ENCODE results near the gene ITPKC. TPM values are rescaled to one million over a fixed set of nuclear protein-coding genes. Genes with fewer than 3 reads are reported as not detected.

The ITPKC gene
- total RNA-seq, 1 donor from 2014 or later: 19.7 TPM

DNA sequence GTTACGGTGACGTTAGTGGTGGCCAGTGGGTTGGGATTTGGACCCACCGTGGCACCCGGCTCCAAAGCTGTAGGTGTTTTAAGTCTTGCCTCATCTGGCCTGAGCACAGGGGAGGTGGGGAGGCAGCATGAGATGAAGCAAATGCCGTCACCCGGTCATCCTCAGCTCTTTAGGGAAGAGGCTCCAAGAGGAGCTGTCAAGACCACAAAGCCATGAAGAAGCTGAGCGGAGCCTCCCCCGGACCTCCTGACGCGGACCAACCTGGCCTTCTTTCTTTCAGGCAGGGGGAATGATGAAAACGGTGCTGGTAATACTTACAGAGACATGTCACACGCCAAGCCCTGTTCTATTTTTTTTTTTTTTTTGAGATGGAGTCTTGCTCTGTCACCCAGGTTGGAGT is 26.0 kb downstream of the ITPKC start:
- no peaks in the 10 kb centered on the region for H3K9me3 Mint-ChIP-seq (ENCODE audit: unreplicated experiment)
- Histone ChIP-seq H3K27ac (ENCODE audit: low read depth, low read length) (no peak overlapping the region), H3K9me3 (ENCODE audit: insufficient read depth, low read depth, low read length) (no peaks in the 10 kb centered on the region), H4K20me1 (ENCODE audit: insufficient read depth, low read length) (no peaks in the 10 kb centered on the region), H3K79me2 (ENCODE audit: insufficient read depth, low read length) (no peaks in the 10 kb centered on the region), H3K27me3 (ENCODE audit: insufficient read depth, low read length) (no peaks in the 10 kb centered on the region), H2AFZ (ENCODE audit: low read depth, low read length) (no peak overlapping the region), H3K4me3 (ENCODE audit: insufficient read depth, low read depth, low read length) (no peak overlapping the region), H3K36me3 (ENCODE audit: insufficient read depth, low read length) (peaks cover 7% of the 10 kb centered on the region), H3K9ac (ENCODE audit: low read length) (no peak overlapping the region), H3K4me1 (ENCODE audit: insufficient read depth, low read length) (peaks cover 8% of the 10 kb centered on the region), H3K4me2 (ENCODE audit: low read length) (no peak overlapping the region)
- DNase-seq (ENCODE audit: low read depth) (no peak), FAIRE-seq (no peak)
- no peaks in the 10 kb centered on the region for H3K27me3 Mint-ChIP-seq (ENCODE audit: low read depth, unreplicated experiment)
- TF ChIP-seq, protein P1, sequence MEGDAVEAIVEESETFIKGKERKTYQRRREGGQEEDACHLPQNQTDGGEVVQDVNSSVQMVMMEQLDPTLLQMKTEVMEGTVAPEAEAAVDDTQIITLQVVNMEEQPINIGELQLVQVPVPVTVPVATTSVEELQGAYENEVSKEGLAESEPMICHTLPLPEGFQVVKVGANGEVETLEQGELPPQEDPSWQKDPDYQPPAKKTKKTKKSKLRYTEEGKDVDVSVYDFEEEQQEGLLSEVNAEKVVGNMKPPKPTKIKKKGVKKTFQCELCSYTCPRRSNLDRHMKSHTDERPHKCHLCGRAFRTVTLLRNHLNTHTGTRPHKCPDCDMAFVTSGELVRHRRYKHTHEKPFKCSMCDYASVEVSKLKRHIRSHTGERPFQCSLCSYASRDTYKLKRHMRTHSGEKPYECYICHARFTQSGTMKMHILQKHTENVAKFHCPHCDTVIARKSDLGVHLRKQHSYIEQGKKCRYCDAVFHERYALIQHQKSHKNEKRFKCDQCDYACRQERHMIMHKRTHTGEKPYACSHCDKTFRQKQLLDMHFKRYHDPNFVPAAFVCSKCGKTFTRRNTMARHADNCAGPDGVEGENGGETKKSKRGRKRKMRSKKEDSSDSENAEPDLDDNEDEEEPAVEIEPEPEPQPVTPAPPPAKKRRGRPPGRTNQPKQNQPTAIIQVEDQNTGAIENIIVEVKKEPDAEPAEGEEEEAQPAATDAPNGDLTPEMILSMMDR (IDR thresholded peaks at IDR 0.05; ENCODE audit: insufficient read depth, low read depth, low read length): no peak
- no peak for TF ChIP-seq EZH2 (IDR thresholded peaks at IDR 0.05; ENCODE audit: insufficient read depth, low read length)
- peaks cover 18% of the 10 kb centered on the region for H3K36me3 Mint-ChIP-seq (ENCODE audit: low read depth, unreplicated experiment)
- H3K4me3 Mint-ChIP-seq (ENCODE audit: unreplicated experiment): no peak overlapping the region
- H3K4me1 Mint-ChIP-seq (ENCODE audit: low read depth, unreplicated experiment): peaks cover 10% of the 10 kb centered on the region
- H3K27ac Mint-ChIP-seq (ENCODE audit: unreplicated experiment): no peak overlapping the region

DNA sequence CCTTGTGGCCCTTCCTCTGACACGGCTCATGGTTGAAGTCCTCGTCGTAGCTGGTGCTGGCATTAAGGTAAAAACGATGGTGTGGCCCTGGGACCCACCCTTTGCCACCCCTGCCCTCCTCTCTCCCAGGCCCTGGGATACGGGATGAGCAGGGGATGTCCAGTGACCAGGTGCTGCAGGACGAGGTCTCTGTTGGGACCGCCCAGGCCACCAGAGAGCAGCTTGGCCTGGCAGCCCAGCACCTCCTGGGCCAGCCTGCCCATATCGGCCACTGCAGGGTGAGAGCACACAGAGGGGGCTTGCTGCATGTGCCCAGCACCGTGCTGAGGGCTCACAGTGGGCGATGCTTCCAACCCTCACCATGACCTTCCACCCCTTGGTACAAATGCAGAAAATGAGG is 27.0 kb downstream of the ITPKC start:
- no peaks in the 10 kb centered on the region for H4K20me1 ChIP-seq (ENCODE audit: insufficient read depth, low read length)
- no peak overlapping the region for H3K4me2 ChIP-seq (ENCODE audit: low read length)
- H3K4me3 Mint-ChIP-seq (ENCODE audit: unreplicated experiment): peak overlapping the region; percentile 57
- no peaks in the 10 kb centered on the region for H3K79me2 ChIP-seq (ENCODE audit: insufficient read depth, low read length)
- FAIRE-seq (no peak), DNase-seq (ENCODE audit: low read depth) (no peak)
- no peaks in the 10 kb centered on the region for H3K9me3 Mint-ChIP-seq (ENCODE audit: unreplicated experiment)
- no peaks in the 10 kb centered on the region for H3K27me3 Mint-ChIP-seq (ENCODE audit: low read depth, unreplicated experiment)
- peaks cover 8% of the 10 kb centered on the region for H3K4me1 ChIP-seq (ENCODE audit: insufficient read depth, low read length)
- H3K9me3 ChIP-seq (ENCODE audit: insufficient read depth, low read depth, low read length): no peaks in the 10 kb centered on the region
- no peak overlapping the region for H3K27ac Mint-ChIP-seq (ENCODE audit: unreplicated experiment)
- H3K36me3 Mint-ChIP-seq (ENCODE audit: low read depth, unreplicated experiment): peaks cover 15% of the 10 kb centered on the region
- peaks cover 3% of the 10 kb centered on the region for H3K36me3 ChIP-seq (ENCODE audit: insufficient read depth, low read length)
- H2AFZ ChIP-seq (ENCODE audit: low read depth, low read length): no peak overlapping the region
- H3K4me1 Mint-ChIP-seq (ENCODE audit: low read depth, unreplicated experiment): peaks cover 14% of the 10 kb centered on the region
- H3K9ac ChIP-seq (ENCODE audit: low read length): no peak overlapping the region
- TF ChIP-seq, protein P1 (IDR thresholded peaks at IDR 0.05; ENCODE audit: insufficient read depth, low read depth, low read length): no peak
- no peak for TF ChIP-seq EZH2 (IDR thresholded peaks at IDR 0.05; ENCODE audit: insufficient read depth, low read length)
- H3K27me3 ChIP-seq (ENCODE audit: insufficient read depth, low read length): no peaks in the 10 kb centered on the region
- H3K27ac ChIP-seq (ENCODE audit: low read depth, low read length): no peak overlapping the region
- H3K4me3 ChIP-seq (ENCODE audit: insufficient read depth, low read depth, low read length): no peak overlapping the region

DNA sequence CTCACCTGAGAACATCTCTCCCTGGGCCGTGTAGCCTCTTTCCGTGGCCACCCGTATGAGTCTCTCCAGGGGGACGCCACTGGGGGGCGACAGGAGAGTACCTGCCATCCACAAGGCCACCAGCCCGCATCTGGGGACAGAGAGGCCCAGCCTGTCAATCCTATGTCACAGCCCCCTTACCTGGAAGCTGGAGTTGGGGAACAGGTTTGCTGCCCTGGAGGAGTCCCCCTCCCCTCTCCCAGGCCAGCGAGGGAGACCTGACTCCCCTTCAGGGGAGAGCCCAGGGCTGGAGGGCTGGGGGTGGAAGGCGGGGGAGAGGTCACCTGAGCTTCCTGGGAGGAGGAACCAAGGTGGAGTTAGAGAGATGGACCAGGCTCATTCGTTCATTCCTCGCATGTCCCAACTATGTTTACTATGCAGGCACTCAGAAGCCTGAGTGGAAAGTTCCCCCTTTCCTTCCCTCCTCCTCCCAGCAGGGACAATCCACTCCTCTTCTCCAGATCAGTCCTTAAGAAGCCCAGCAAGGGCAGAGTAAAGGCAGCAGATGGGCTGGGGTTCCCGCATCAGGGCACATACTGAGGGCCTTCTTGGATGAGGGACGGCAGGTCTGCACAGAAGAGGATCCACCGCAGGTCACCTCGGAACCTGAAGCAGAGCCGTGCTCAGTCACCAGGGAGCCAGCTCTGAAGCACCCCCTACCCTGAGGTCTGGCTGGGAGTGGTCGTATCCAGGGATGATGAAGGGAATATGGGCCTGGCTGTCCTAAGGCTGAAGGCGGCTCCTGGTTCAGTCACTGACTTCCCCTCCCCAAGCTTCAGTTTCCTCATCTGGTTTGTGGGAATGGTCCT is 27.9 kb downstream of the ITPKC start:
- peak overlapping the region; percentile 49 for H3K4me2 ChIP-seq (ENCODE audit: low read length)
- FAIRE-seq: no peak
- H3K4me1 Mint-ChIP-seq (ENCODE audit: low read depth, unreplicated experiment): peaks cover 14% of the 10 kb centered on the region

More for the DNA sequence above, 27.9 kb downstream of the ITPKC start:
- Histone ChIP-seq H3K9ac (ENCODE audit: low read length) (peak overlapping the region; percentile 43), H3K27ac (ENCODE audit: low read depth, low read length) (peak overlapping the region; percentile 34), H3K36me3 (ENCODE audit: insufficient read depth, low read length) (peaks cover under 1% of the 10 kb centered on the region), H2AFZ (ENCODE audit: low read depth, low read length) (peak overlapping the region; percentile 42), H3K4me1 (ENCODE audit: insufficient read depth, low read length) (peaks cover 10% of the 10 kb centered on the region), H3K27me3 (ENCODE audit: insufficient read depth, low read length) (no peaks in the 10 kb centered on the region), H4K20me1 (ENCODE audit: insufficient read depth, low read length) (no peaks in the 10 kb centered on the region), H3K79me2 (ENCODE audit: insufficient read depth, low read length) (no peaks in the 10 kb centered on the region), H3K9me3 (ENCODE audit: insufficient read depth, low read depth, low read length) (no peaks in the 10 kb centered on the region), H3K4me3 (ENCODE audit: insufficient read depth, low read depth, low read length) (no peak overlapping the region)
- Mint-ChIP-seq H3K36me3 (ENCODE audit: low read depth, unreplicated experiment) (peaks cover 12% of the 10 kb centered on the region), H3K4me3 (ENCODE audit: unreplicated experiment) (no peak overlapping the region), H3K9me3 (ENCODE audit: unreplicated experiment) (no peaks in the 10 kb centered on the region), H3K27ac (ENCODE audit: unreplicated experiment) (peak overlapping the region; percentile 81), H3K27me3 (ENCODE audit: low read depth, unreplicated experiment) (no peaks in the 10 kb centered on the region)
- TF ChIP-seq, protein P1 (IDR thresholded peaks at IDR 0.05; ENCODE audit: insufficient read depth, low read depth, low read length): no peak
- no peak for TF ChIP-seq EZH2 (IDR thresholded peaks at IDR 0.05; ENCODE audit: insufficient read depth, low read length)
- DNase-seq (ENCODE audit: low read depth): no peak

All from astrocyte (in vitro differentiated cells and primary cell).